GM19328 (cell line): ENCODE measurements around the gene MRPS35.

Source experiments
- ATAC-seq: cut with Tn5 transposase; IDR thresholded peaks from one replicate; pipeline ENCODE4 v1.9.1; 2021; ENCODE audit warnings: mild to moderate bottlenecking, moderate library complexity; ENCODE audit not compliant: unreplicated experiment

The MRPS35 gene

DNA sequence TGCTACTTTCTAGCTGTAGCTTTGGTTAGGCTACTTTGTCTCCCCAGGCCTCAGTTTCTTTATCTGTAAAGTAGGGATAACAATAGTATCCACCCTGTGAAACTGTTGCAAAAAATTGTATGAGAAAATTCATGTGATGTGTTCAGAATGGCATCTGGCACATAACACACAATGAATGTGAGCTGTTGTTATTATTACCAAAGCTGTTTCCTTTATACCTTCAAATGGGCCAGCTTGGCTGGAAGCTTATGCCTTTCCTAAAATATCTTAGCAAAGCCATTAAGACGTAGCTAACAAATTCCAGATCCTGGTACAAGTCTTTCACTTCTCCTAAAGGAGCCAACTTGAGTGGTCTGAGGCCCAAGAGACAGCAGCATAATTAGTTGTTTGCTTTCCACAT lies 94.6 kb downstream of the MRPS35 start:
- ATAC-seq: no peak
